Right forelimb (tissue), 1 donor: ENCODE results near the gene NT5DC2.
"Not testable (repeated sequence)": the region's sequence is repeated elsewhere in the genome, so short reads cannot be mapped to it uniquely, and the experiment has no call there.

Source experiments
- DNase-seq: peaks from one replicate; pipeline ENCODE4 v3.0.0-alpha.2; 2018

Gene NT5DC2

GRCh38 chr3:52536369-52537164 lies 2.9 kb upstream of the NT5DC2 start, which contains the start of gene UQCC5:
UQCC5 (plus strand) TSS chr3:52536605; CDS start chr3:52536756, 151 bp downstream.
- peak; percentile 97 for DNase-seq

GRCh38 chr3:52536112-52536368 lies 2.4 kb upstream of the NT5DC2 start:
- no peak for DNase-seq

DNA sequence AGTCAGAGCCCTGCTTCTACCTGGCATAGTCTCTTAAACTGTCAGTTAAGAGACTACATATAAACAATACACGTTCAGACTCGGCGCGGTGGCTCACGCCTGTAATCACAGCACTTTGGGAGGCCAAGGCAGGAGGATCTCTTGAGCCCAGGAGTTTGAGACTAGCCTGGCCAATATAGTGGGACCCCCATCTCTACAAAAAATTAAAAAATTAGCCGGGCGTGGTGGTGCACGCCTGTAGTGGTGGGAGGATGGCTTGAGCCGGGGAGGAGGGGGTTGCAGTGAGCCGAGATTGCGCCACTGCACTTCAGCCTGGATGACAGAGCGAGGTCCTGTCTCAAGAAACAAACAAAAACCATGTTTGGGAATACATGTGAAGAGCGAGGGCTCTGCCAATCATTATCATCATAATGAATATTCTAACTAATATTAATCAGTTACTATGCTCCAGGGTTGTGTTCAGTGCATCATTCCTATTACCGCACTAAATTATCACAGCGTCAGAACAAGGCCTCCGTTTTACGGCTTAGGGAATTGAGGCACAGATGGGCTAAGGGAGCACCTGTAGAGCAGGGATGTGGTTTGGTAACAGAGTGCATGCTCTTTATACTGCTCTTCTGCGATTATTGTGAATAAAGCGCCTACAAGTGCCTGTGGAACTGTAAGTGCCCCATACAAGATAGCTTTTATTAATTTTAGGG lies 1.9 kb upstream of the NT5DC2 start:
- DNase-seq = no peak

DNA sequence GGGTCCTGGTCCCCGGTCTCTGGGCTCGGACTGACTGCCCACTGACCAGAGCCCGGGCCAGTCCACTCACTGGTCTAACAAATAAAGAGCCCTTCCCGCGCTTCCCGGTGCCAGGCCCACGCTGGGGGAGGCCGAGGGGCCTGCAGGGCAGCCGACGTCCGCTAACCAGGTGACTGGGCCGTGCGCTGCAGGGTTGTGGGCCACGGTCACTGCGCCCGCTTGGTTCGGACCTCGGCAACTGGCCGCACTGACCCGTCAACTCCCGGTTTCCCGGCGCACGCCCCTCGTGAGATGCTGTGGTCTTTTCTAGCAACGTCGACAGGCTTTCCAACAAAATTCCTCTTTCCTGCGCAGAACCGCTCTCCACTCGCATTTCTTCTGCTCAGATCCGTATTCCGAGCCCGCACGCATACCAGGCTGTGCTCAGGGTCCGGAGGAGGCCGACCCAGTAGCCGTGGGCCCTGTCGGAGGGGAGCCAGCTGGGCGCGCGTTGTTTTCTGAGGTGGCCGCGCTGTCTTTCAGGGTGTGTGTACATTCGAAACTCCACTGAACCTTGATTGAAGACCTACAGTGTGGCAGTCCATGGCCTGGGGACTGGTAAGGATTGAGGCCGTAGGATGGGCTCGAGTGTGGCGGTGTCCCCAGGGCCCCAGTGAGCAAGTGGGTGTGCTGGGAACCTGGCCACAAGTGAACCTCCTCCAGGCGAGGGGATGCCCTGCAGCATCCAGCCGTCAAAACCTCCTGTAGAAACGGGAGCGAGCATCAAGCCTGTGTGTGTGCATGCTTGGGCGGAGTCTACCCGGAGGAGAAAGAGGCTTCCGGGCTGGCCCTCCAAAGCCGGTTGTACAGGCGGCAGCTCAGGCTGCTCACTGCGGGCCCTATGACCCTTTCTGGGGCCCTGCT lies 875 bp upstream of the NT5DC2 start:
- peak; percentile 56 for DNase-seq

GRCh38 chr3:52532838-52533622 lies 627 bp downstream of the NT5DC2 start:
- DNase-seq = peak; percentile 61

- DNase-seq = peak; percentile 48
Measured at GRCh38 chr3:52532517-52532837, 1.2 kb downstream of the NT5DC2 start.

DNA sequence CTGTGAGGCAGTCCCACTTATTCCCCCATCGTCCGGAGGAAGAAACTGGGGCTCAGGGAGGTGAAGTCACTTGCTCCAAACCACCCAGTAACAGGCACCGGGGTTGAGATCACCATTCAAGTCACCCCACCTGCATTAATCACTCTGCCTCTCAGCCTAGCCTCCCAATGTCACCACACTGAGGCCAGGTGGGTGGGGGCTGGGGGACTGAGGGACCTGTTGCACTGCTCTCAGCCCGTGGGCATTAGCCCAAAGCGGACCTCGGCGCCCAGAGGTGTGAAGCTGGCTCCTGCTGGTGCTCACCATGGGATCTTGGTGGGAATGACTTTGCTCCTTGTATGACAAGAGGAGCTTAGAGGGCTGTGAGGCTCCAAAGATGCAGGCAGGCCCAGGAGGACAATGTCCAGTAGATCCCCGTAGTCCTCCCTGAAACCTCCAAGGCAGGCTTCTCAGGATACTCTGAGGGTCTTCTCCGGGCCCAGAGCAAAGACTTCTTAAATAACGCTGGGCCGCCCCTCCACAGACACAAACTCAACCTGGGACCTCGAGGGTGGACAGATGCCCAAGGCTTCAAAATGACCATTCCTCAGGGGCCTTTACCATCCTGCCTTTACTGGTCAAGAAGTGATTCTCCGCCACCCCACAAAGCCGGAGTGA lies 1.7 kb downstream of the NT5DC2 start:
- DNase-seq = no peak

GRCh38 chr3:52530918-52531826 lies 2.5 kb downstream of the NT5DC2 start:
- peak; percentile 38 for DNase-seq

- DNase-seq = peak; percentile 46
Measured at GRCh38 chr3:52529376-52530333, 4.0 kb downstream of the NT5DC2 start.

DNA sequence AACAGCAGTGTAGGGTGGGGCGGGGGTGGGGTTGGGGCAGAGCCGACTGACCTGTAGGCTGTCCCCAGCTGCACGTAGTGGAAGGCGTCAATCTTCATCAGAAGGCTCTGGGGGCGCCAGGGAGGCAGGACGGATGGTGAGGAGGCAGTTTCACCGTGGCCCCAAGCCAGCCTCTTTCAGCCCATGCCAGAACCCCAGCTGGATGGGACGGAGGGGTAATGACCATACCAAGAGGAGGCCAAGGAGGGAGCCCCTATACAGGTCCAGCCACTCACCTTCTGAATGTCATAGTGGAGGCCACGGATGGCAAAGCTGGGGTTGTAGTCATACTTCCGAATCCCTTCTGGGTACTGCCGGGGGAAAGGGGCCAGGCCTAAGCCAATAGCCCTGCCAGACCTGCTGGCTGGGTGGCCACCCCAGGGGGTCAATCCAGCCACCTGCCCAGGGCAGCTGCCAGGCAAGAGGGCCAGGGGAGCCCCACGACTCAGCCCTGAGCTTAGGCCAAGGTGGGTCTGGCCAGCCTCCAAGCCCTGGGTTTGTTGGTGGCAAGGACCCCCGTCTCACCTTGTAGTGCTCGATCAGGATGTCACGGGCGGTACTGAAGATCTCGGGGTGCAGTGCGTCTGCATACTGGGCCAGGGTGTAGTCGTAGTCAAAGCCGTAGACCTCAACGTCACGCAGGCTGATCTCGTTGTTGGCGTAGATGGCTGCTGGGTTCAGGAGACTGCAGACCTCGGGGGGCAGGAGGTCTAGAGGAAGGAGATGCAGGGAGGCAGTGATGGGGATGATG lies 4.9 kb downstream of the NT5DC2 start:
- peak; percentile 39 for DNase-seq

GRCh38 chr3:52527732-52528585 lies 5.7 kb downstream of the NT5DC2 start:
- DNase-seq = peak; percentile 40

DNA sequence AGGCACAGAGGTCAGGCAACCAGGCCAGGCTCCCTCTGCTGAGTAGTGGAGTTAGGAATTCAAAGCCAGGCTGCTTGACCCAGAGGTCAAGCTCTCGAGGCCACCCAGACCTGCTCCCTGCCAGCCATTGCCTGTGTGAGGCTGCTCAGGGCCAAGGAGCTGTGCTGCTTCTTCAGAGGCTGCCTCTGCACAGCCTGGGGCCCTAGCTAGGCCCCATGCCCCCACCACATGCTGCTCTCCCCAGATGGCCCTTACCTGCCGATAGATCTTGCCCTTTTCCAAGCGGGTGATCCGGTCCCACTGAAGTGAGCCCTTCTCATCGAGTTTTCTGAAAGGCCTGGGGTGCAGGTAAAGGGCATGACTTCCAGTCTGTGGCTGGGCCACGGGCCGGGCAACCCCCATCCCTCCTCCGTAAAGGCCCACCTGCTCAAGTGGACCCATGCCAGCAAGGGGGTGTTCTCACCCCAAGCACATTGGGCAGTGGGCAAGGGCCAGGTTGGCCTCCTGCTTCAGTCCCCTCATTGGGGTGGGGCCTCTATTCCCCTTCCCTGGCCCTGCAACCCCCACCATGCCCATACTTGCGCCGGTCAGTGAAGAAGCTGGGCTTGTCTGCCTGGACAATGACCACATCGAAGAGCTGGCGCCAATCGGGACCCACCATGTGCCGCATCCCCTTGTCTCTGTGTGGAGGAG lies 6.5 kb downstream of the NT5DC2 start:
- peak; percentile 43 for DNase-seq

DNA sequence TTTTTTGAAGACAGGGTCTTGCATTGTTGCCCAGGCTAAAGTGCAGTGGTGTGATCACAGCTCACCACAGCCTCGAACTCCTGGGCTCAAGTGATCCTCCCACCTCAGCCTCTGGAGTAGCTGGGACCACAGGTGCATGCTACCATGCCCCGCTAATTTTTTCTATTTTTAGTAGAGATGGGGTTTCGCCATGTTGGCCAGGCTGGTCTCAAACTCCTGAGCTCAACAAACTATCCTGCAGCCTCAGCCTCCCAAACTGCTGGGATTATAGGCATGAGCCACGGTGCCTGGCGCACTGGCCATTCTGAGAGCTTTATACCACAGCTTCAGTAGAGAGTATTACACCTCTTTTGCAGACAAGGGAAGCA lies 7.0 kb downstream of the NT5DC2 start:
- not testable (repeated sequence) for DNase-seq

DNA sequence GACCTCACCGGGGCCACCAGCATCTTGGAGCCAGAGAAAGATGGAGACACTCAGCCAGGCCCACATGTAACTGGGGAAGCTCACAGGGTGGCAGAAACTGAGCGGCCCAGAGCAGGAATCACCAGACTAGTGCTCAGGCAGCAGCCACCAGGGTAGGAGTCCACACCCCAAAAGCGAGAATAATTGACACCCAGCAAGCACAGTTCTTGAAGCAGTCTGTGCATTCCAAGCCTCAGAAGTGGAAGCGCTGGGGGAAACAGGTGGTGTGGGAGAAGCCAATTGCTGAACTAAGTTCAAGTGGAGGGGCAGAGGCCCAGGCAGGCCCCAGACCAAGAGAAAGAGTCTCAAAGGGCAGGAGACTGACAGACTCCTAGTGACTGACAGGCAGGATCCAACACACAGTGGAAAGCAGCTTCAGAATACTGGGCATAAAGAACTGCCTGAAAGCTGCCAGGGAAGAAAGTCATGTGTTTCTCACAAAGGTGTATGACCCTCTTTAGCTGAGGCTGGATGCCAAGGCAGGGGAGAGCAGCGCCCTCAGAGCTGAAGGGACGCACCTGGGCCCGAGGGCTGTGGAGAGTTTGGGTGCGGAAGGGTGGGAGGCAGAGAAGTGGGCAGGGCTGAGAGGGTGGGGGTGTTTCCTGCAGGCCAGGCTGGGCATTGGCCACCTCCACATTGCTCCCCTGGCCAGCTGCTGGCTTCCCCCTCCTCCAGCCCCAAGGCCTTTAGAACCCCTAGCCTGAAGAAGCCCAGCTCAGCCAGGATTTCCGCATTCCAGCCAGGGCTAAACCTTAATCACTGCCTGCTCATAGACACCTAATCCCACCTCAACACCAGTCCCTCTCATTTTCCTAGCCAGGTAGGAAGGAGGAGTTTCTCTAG lies 7.7 kb downstream of the NT5DC2 start:
- DNase-seq = no peak

- peak; percentile 39 for DNase-seq
Measured at GRCh38 chr3:52524752-52525679, 8.6 kb downstream of the NT5DC2 start.
